Stimulated activated naive CD8-positive, alpha-beta T cell treated with anti-CD3 and anti-CD28 coated beads, Interleukin-15, Interleukin-2, amounts not matched to agents 100 ng/mL and 50 ng/mL, for 24 hours (primary cell): ENCODE measurements around the gene DMAP1.

Experiments
- H3K27ac Mint-ChIP-seq: one replicate; pipeline ENCODE4 v1.8.0; 2021; ENCODE audit warnings: mild to moderate bottlenecking, mixed read lengths
- H3K27me3 Mint-ChIP-seq: one replicate; pipeline ENCODE4 v1.8.0; 2021; ENCODE audit warnings: mixed read lengths
- H3K36me3 Mint-ChIP-seq: one replicate; pipeline ENCODE4 v1.8.0; 2021; ENCODE audit warnings: low read depth, mixed read lengths
- H3K4me1 Mint-ChIP-seq: one replicate; pipeline ENCODE4 v1.8.0; 2021; ENCODE audit warnings: low read depth, mixed read lengths
- H3K4me3 Mint-ChIP-seq: one replicate; pipeline ENCODE4 v1.8.0; 2021; ENCODE audit warnings: mild to moderate bottlenecking, mixed read lengths
- H3K9me3 Mint-ChIP-seq: one replicate; pipeline ENCODE4 v1.8.0; 2021; ENCODE audit warnings: mixed read lengths

The DMAP1 gene

DNA sequence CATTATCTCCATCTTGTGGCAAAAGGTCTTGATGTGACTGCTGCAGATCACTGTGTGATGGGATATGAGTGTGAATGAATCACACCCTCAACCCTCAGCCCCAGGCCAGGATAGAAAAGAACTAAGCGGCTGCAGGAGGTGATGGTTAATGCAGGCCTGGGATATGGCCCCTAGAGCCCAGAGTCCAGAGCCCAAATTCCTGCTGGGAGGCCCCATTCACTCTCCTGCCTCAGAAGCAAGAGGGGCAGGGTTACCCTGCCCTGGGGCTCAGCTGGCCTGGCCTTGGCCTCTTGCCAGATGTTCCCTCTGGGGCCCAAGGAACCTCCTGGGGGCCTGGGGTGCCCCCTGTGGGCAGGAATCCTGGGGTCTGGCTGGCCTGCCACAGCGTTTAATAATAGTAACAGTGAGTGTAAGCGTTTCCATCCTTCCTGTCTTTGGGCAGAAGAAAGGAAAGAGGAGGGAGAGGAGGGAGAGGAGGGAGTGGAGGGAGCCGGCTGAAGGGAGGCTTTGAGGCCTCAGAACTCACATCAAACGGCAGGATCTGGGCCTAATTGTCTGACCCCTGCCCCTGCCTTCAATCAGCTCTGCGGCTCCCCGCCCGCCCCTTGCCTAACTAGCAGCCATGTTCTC, 26.2 kb downstream of the DMAP1 start:
- Mint-ChIP-seq H3K9me3 (no peaks in the 10 kb centered on the region), H3K27ac (no peak overlapping the region)

DNA sequence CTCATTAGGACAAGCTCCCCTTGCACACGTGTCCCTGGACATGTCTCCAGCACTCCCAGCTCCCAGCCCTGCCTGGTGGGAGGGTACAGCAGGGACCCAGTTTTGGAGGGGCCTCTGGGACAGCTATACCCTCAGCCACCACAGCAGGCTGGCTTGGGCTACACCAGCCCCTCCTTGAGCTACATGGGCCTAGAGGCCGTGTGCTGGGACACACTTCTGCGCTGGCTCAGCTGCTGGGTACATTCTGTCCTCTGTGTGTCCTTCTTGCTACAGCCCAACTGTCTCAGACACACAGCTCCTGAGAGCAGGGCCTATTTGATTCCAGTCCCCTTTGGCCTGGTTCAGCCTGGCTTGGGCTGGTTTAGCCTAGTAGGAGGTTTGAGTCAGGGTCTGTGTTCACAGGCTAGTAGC, 26.7 kb downstream of the DMAP1 start:
- no peaks in the 10 kb centered on the region for H3K27me3 Mint-ChIP-seq

More for the DNA sequence above, 26.2 kb downstream of the DMAP1 start:
- Mint-ChIP-seq H3K4me3 (no peak overlapping the region), H3K27me3 (no peaks in the 10 kb centered on the region), H3K4me1 (peaks cover 13% of the 10 kb centered on the region), H3K36me3 (peaks cover 4% of the 10 kb centered on the region)

GRCh38 chr1:44240802-44241671, 27.8 kb downstream of the DMAP1 start:
- H3K4me1 Mint-ChIP-seq, result peaks cover 13% of the 10 kb centered on the region
- no peaks in the 10 kb centered on the region for H3K36me3 Mint-ChIP-seq
- no peaks in the 10 kb centered on the region for H3K9me3 Mint-ChIP-seq
- H3K27ac Mint-ChIP-seq, result no peak overlapping the region
- H3K4me3 Mint-ChIP-seq, result no peak overlapping the region
- no peaks in the 10 kb centered on the region for H3K27me3 Mint-ChIP-seq

More for the DNA sequence above, 26.7 kb downstream of the DMAP1 start:
- Mint-ChIP-seq H3K9me3 (no peaks in the 10 kb centered on the region), H3K4me1 (peaks cover 13% of the 10 kb centered on the region), H3K36me3 (peaks cover 3% of the 10 kb centered on the region), H3K4me3 (no peak overlapping the region), H3K27ac (no peak overlapping the region)

DNA sequence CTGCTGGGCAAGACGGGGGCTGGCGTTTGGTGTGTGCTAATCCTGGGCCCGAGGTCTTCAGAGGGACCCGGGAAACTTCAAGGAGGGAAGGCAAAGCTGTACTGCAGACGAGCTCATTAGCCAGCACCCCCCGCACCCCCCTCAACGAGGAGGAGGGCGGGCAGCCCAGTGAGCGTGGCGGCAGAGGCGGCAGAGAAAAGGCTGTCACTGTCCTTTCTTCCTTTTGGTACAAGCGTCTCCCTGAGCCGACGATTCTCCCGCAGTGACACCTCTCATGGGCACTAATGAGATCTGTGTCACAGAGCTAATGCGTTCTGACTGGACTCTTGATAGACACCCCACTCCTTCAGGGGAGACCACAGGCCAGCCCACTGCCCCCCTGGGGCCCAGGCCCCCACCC, 29.5 kb downstream of the DMAP1 start:
- Mint-ChIP-seq H3K36me3 (no peaks in the 10 kb centered on the region), H3K4me3 (no peak overlapping the region), H3K27me3 (no peaks in the 10 kb centered on the region), H3K9me3 (no peaks in the 10 kb centered on the region), H3K4me1 (peaks cover 13% of the 10 kb centered on the region), H3K27ac (no peak overlapping the region)

GRCh38 chr1:44243782-44244495, 30.7 kb downstream of the DMAP1 start:
- no peak overlapping the region for H3K27ac Mint-ChIP-seq
- H3K36me3 Mint-ChIP-seq, result no peaks in the 10 kb centered on the region
- H3K27me3 Mint-ChIP-seq, result no peaks in the 10 kb centered on the region
- no peaks in the 10 kb centered on the region for H3K9me3 Mint-ChIP-seq
- H3K4me1 Mint-ChIP-seq, result peaks cover 6% of the 10 kb centered on the region
- H3K4me3 Mint-ChIP-seq, result no peak overlapping the region

DNA sequence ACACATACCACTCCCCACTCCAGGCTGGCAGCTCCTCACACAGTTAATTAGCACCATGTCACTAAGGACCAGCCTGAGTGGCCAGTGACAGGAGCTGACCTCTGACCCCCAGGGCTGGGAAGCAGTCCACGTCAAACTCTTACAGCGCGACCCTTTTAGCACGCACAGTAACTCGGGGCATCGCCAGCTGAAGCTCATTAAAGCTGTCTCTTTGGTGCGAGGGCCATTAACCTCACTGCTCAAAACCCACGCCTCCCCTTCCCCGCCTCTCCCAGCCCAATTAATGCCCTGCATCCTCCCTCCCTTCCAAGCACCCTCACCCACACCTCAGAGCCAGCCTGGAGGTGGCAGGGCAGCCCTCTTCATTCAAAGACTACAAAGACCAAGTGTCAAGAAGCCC, 31.7 kb downstream of the DMAP1 start:
- Mint-ChIP-seq H3K4me3 (no peak overlapping the region), H3K27ac (no peak overlapping the region), H3K36me3 (no peaks in the 10 kb centered on the region), H3K4me1 (no peaks in the 10 kb centered on the region), H3K9me3 (no peaks in the 10 kb centered on the region), H3K27me3 (no peaks in the 10 kb centered on the region)

- Mint-ChIP-seq H3K9me3 (no peaks in the 10 kb centered on the region), H3K27ac (no peak overlapping the region), H3K4me1 (no peaks in the 10 kb centered on the region), H3K27me3 (no peaks in the 10 kb centered on the region), H3K4me3 (no peak overlapping the region), H3K36me3 (no peaks in the 10 kb centered on the region)
These were observed 33.5 kb downstream of the DMAP1 start for GRCh38 chr1:44246806-44247205.

- Mint-ChIP-seq H3K9me3 (no peaks in the 10 kb centered on the region), H3K4me3 (no peak overlapping the region), H3K4me1 (no peaks in the 10 kb centered on the region), H3K27me3 (no peaks in the 10 kb centered on the region), H3K36me3 (no peaks in the 10 kb centered on the region), H3K27ac (no peak overlapping the region)
These were observed 36.3 kb downstream of the DMAP1 start for GRCh38 chr1:44249543-44249942.

- no peak overlapping the region for H3K4me3 Mint-ChIP-seq
- H3K27me3 Mint-ChIP-seq, result no peaks in the 10 kb centered on the region
- no peaks in the 10 kb centered on the region for H3K4me1 Mint-ChIP-seq
- H3K36me3 Mint-ChIP-seq, result no peaks in the 10 kb centered on the region
- H3K27ac Mint-ChIP-seq, result no peak overlapping the region
- no peaks in the 10 kb centered on the region for H3K9me3 Mint-ChIP-seq
These were observed 37.0 kb downstream of the DMAP1 start for GRCh38 chr1:44250068-44250781.

DNA sequence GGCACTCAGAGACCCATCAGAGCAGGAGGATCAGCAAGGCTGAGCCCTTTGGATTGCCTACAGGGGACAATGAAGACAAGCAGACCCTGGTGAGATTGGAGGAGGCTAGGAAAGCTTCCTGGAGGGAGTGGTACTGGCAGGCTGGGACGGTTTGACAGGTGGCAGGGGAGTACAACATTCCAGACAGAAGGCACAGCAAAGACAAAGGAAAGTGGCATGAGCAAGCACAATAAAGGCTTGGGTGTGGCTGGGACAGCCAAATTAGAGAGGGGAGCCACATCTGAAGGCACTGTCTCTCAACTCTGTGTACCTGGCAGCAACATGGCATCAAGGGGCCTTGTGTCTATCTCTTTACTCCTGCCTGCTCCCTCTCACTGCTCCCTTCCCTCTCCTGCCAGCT, 38.2 kb downstream of the DMAP1 start:
- H3K27me3 Mint-ChIP-seq, result no peaks in the 10 kb centered on the region
- no peak overlapping the region for H3K4me3 Mint-ChIP-seq
- no peak overlapping the region for H3K27ac Mint-ChIP-seq
- H3K4me1 Mint-ChIP-seq, result no peaks in the 10 kb centered on the region
- H3K36me3 Mint-ChIP-seq, result no peaks in the 10 kb centered on the region
- no peaks in the 10 kb centered on the region for H3K9me3 Mint-ChIP-seq

DNA sequence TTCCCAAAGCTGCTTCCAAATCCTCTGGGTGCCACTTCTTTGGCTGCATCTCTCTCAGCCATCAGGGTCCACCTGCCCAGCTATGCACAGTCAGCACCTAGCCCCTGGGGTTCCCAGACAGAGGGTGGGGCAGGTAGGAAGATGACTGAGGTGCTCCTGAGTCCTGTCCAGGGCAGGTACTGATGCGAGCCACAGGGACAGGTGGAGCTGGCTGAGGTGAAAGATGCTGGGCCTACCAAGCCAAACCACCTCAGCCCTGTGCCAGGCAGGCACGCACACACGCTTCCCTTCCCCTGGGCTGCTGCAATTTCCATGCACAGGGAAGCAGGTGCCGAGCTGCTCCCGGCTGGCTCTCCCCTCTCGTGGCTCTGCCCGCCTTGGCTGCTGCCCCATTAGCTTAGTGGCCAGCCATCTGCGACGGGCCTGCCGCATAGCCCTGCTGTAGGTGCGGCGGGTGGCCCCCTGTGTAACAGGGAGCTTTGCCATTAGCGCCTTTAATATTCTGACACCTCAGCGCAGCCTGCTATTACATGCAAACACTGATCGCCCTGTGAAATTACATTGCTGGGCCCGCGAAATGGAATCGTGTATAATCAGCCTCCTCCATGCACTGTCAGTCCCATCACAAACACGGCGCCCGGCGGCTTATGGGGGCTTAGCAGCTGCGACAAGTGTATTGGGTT, 38.9 kb downstream of the DMAP1 start:
- Mint-ChIP-seq H3K4me3 (no peak overlapping the region), H3K4me1 (no peaks in the 10 kb centered on the region), H3K9me3 (no peaks in the 10 kb centered on the region), H3K36me3 (no peaks in the 10 kb centered on the region), H3K27ac (no peak overlapping the region), H3K27me3 (no peaks in the 10 kb centered on the region)

DNA sequence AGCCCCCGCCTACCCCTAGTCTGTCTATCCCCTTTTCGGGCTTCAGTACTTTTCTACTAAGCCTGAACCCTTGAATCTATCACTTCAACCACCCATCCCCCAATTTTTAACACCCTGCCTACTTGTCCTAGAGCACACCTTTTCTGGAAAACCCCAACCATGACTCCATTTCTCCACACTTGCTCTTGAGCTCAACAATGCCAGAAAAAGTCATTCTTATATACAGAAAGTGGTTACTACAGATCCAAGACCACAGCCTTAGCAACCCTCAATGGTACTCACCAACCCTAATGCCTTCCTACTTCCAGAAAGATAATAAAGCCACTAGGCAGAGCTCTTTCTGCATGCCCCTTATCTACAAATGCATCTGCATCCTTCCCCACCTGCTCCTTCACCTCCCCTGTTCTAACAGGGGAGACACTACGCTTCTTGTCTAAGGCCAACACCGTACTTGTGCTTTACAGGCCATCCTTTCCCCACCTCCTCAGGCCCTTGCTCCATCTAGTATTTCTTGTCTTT, 41.2 kb downstream of the DMAP1 start:
- no peaks in the 10 kb centered on the region for H3K9me3 Mint-ChIP-seq
- H3K4me3 Mint-ChIP-seq, result no peak overlapping the region
- H3K27ac Mint-ChIP-seq, result no peak overlapping the region
- H3K4me1 Mint-ChIP-seq, result no peaks in the 10 kb centered on the region
- H3K36me3 Mint-ChIP-seq, result no peaks in the 10 kb centered on the region
- H3K27me3 Mint-ChIP-seq, result no peaks in the 10 kb centered on the region

DNA sequence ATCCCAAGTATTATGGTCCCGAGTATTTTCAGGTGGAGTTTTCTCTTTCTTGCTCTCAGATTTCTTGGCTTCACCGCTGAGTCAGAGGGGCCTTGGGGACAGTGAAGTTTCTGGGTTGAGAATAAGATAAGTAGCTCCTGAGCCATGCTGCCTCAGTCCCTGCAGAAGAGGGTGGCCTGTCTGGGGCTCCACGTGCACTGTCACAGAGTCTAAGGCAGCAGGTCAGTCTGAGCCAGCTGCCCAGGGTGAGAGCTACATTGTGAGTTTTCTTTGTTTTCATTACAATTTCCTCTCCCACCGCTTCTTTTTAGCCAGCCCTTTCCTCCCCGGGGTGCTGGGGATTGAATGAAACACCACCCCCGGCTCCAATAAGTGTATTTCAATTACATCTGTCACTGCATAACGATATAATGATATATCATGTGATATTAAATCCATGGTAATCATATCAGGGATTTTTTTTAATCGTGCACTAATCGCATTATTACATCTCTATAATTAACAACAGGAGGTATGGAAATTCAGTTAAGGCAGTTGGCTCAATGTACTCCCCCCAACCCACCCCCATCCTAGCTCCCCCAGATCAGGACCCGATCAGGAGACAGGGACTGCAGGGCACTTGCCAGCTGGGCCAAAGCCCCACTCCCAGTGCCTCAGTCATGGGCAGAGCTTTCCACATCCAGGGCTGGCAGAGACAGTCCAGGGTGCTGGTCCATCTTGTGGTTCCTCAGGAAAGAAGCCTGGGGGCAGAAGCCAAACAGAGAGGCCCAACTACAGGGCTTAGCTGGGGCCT, 43.7 kb downstream of the DMAP1 start:
- H3K27me3 Mint-ChIP-seq, result no peaks in the 10 kb centered on the region
- H3K27ac Mint-ChIP-seq, result no peak overlapping the region
- H3K36me3 Mint-ChIP-seq, result no peaks in the 10 kb centered on the region
- no peaks in the 10 kb centered on the region for H3K4me1 Mint-ChIP-seq
- H3K9me3 Mint-ChIP-seq, result no peaks in the 10 kb centered on the region
- no peak overlapping the region for H3K4me3 Mint-ChIP-seq
